B cell (primary cell): ENCODE data around the gene LRP1. TPM values are rescaled to one million over a fixed set of nuclear protein-coding genes. Genes with fewer than 3 reads are reported as not detected.
A peak's percentile ranks its signal among the peaks of the same experiment; 100 is the strongest.

Experiments used
- ATAC-seq: fragments of 200-7000 bp; cut with Tn5 transposase; one replicate; pipeline ENCODE4 v1.10.0; 2021; ENCODE audit warnings: low read depth, mild to moderate bottlenecking, moderate number of reproducible peaks, moderate library complexity
- CTCF ChIA-PET: fragments of 350-600 bp; sonication (Branson Sonifier 250); formaldehyde crosslinking; loops from one replicate; lab custom pipeline; 2021; ENCODE audit warnings: antibody characterized with exemption, inconsistent platforms; lab: Charles Lee
- POLR2A ChIA-PET: fragments of 350-600 bp; sonication (Branson Sonifier 250); formaldehyde crosslinking; loops from one replicate; lab custom pipeline; 2021; ENCODE audit warnings: antibody characterized with exemption; lab: Charles Lee
- DNase-seq: peaks from one replicate; pipeline ENCODE4 v3.0.0; 2013
- H2AFZ ChIP-seq: 2 replicates; pipeline ENCODE4 v1.6.1; 2012; ENCODE audit warnings: mild to moderate bottlenecking, low read depth, low read length; ENCODE audit not compliant: insufficient read depth, poor library complexity, severe bottlenecking
- H3K27ac ChIP-seq, 2 donors: 1 replicate in 1 of 2; 2 replicates in 1 of 2; pipeline ENCODE4 v1.5.1; 2012 to 2013; ENCODE audit warnings: low read length in 2 of 2, mild to moderate bottlenecking in 2 of 2, moderate library complexity in 1 of 2
- H3K27me3 ChIP-seq, 4 experiments: fragments of 200-600 bp in 1 of 4; sonication (generic) in 1 of 4; replicated peaks in 1 of 4; 1 replicate in 2 of 4; 2 replicates in 2 of 4; pipeline versions ENCODE4 v1.6.1 to v1.7.0; 2013 to 2016; ENCODE audit warnings: low read length in 3 of 4, mild to moderate bottlenecking in 2 of 4, mixed read lengths in 1 of 4, moderate library complexity in 1 of 4; ENCODE audit not compliant: insufficient read depth in 4 of 4, control insufficient read depth in 3 of 4; ENCODE audit errors: control extremely low read depth in 1 of 4
- H3K36me3 ChIP-seq, 2 experiments: replicated peaks in 1 of 2; 1 replicate in 1 of 2; 2 replicates in 1 of 2; pipeline versions ENCODE4 v1.6.1 to v1.7.1; 2013; ENCODE audit warnings: low read length in 1 of 2; ENCODE audit not compliant: insufficient read depth in 2 of 2, control insufficient read depth in 1 of 2; ENCODE audit errors: control extremely low read depth in 1 of 2, extremely low read depth in 1 of 2
- H3K4me1 ChIP-seq, 2 donors: fragments of 200-600 bp in 1 of 2; sonication (generic) in 1 of 2; 1 replicate in 1 of 2; 2 replicates in 1 of 2; pipeline versions ENCODE4 v1.5.1 to v1.6.1; 2013 to 2017; ENCODE audit warnings: low read length in 2 of 2; ENCODE audit not compliant: control insufficient read depth in 2 of 2, insufficient read depth in 2 of 2
- H3K4me2 ChIP-seq: replicated peaks from 2 replicates; pipeline ENCODE3; 2012; ENCODE audit warnings: mild to moderate bottlenecking, low read depth, low read length; ENCODE audit not compliant: poor library complexity, severe bottlenecking
- H3K4me3 ChIP-seq, 5 experiments: fragments of 200-600 bp in 1 of 5; sonication (generic) in 1 of 5; 1 replicate in 3 of 5; 2 replicates in 2 of 5; pipeline versions ENCODE4 v1.5.1 to v1.7.0; 2011 to 2016; ENCODE audit warnings: low read length in 4 of 5, mild to moderate bottlenecking in 4 of 5, low read depth in 2 of 5, control low read depth in 1 of 5, moderate library complexity in 1 of 5; ENCODE audit not compliant: insufficient read depth in 1 of 5; ENCODE audit errors: control extremely low read depth in 1 of 5, extremely low read depth in 1 of 5
- H3K79me2 ChIP-seq: fragments of 200-600 bp; sonication (generic); one replicate; pipeline ENCODE4 v1.6.0; 2016; ENCODE audit warnings: low read length; ENCODE audit not compliant: control insufficient read depth, insufficient read depth
- H3K9ac ChIP-seq: fragments of 200-600 bp; sonication (generic); 2 replicates; pipeline ENCODE4 v1.6.1; 2017; ENCODE audit warnings: mild to moderate bottlenecking, low read length, moderate library complexity
- H3K9me3 ChIP-seq, 3 donors: one replicate each; pipeline versions ENCODE4 v1.6.1 to v1.7.1; 2013; ENCODE audit warnings: low read length in 2 of 3; ENCODE audit not compliant: control insufficient read depth in 2 of 3, insufficient read depth in 1 of 3; ENCODE audit errors: control extremely low read depth in 1 of 3
- H4K20me1 ChIP-seq: 2 replicates; pipeline ENCODE4 v1.6.0; 2012; ENCODE audit warnings: mild to moderate bottlenecking, low read length; ENCODE audit not compliant: insufficient read depth, control insufficient read depth, poor library complexity, severe bottlenecking
- H3K27ac Mint-ChIP-seq: one replicate; pipeline ENCODE4 v1.8.0; 2021; ENCODE audit warnings: mixed read lengths
- H3K27me3 Mint-ChIP-seq: one replicate; pipeline ENCODE4 v1.8.0; 2021; ENCODE audit warnings: mixed read lengths
- H3K4me1 Mint-ChIP-seq: one replicate; pipeline ENCODE4 v1.8.0; 2021; ENCODE audit warnings: mixed read lengths
- H3K4me3 Mint-ChIP-seq: one replicate; pipeline ENCODE4 v1.8.0; 2021; ENCODE audit warnings: mixed read lengths
- H3K9me3 Mint-ChIP-seq: one replicate; pipeline ENCODE4 v1.8.0; 2022; ENCODE audit warnings: mixed read lengths; ENCODE audit not compliant: insufficient read depth
- CTCF ChIP-seq: fragments of 200-600 bp; IDR thresholded peaks from one replicate; pipeline ENCODE4 v1.8.0; 2022; ENCODE audit warnings: antibody characterized with exemption, mild to moderate bottlenecking
- EZH2 ChIP-seq: IDR thresholded peaks from 2 replicates; pipeline ENCODE4 v1.6.1; 2012; ENCODE audit warnings: borderline replicate concordance, low read depth, mild to moderate bottlenecking, moderate library complexity, low read length; ENCODE audit not compliant: insufficient read depth, poor library complexity, severe bottlenecking
- WGBS: methylation state at CpG from one replicate; pipeline ENCODE4 v1.1.5; 2013; ENCODE audit warnings: missing lambda C conversion rate; ENCODE audit not compliant: insufficient coverage; 5-methylcytosine and 5-hydroxymethylcytosine counted together
- intact Hi-C: fragments of 100-400 bp; cut with micrococcal nuclease; formaldehyde crosslinking; loops from one replicate; pipeline ENCODE4 v1.10.0; 2022
- polyA plus RNA-seq: library from polyadenylated mRNA; depleted of rRNA; stranded (reverse); fragments of >200 nt; gene quantifications from 2 replicates; pipeline ENCODE4 v1.2.3, GENCODE V29; 2012
- total RNA-seq, 2 donors: library from RNA; stranded (reverse); fragments of 120-200 nt in 1 of 2; gene quantifications; 1 replicate in 1 of 2; 2 replicates in 1 of 2; pipeline versions ENCODE4 v1.2.3 to v1.2.4, GENCODE V29; 2013 to 2022

The LRP1 gene
- total and polyA plus RNA-seq, 2 donors (not counting 1 experiment from before 2014, with no cell fraction given), result 2.0 to 4.1 TPM

- Histone ChIP-seq H3K4me1 (peaks cover 11 to 21% of the 10 kb centered on the region in 2 donors), H4K20me1 (no peaks in the 10 kb centered on the region), H3K79me2 (no peaks in the 10 kb centered on the region), H3K9me3 (peaks cover 0 to 2% (median 0%) of the 10 kb centered on the region in 3 donors), H3K36me3 (no peaks in the 10 kb centered on the region), H3K27ac (no peak overlapping the region), H3K4me2 (peak overlapping the region; percentile 100), H3K4me3 (peak overlapping the region in 4 of 5 experiments; percentile 67 to 88 (median 81)), H2AFZ (peak overlapping the region; percentile 98), H3K9ac (peak overlapping the region; percentile 87), H3K27me3 (peaks cover 0 to 13% (median 3%) of the 10 kb centered on the region in 4 experiments)
- peak; percentile 40 for ATAC-seq
- Mint-ChIP-seq H3K4me1 (peaks cover 16% of the 10 kb centered on the region), H3K27ac (peak overlapping the region; percentile 34), H3K27me3 (peaks cover 17% of the 10 kb centered on the region), H3K9me3 (no peaks in the 10 kb centered on the region), H3K4me3 (peak overlapping the region; percentile 89)
- no peak for TF ChIP-seq EZH2
- TF ChIP-seq CTCF, result peak; percentile 17
- 9% methylated on average over 20 of the region's 26 CpGs for WGBS
- DNase-seq, result peak; percentile 71
- POLR2A ChIA-PET, result interaction anchor here (0.5 to 2.1 kb wide), 6 partner anchors 15 to 939 kb away, joined by 3 to 14 read pairs (median 3); partner anchors contain the start of gene STAT6
- CTCF ChIA-PET, result interaction anchor here (0.9 to 8.1 kb wide), 14 partner anchors 10 to 122 kb away, joined by 3 to 108 read pairs (median 8); partner anchors contain the start of gene STAT6
- intact Hi-C loops, result loop anchor here (1.0 to 5.0 kb wide), 2 partner anchors 116 to 370 kb away; no protein-coding TSS in a partner anchor
These were observed 1.1 kb upstream of the LRP1 start for GRCh38 chr12:57127101-57127725.
